Measurements from ENCODE around the gene JOSD1. TPM values are rescaled to one million over a fixed set of nuclear protein-coding genes. Genes with fewer than 3 reads are reported as not detected.

JOSD1 gene
- total and polyA plus RNA-seq, 9 of the 15 experiments (the other 6 are each of a cell fraction or from before 2014, with no cell fraction given): 8.9 to 39.1 (median 30.4) TPM

- no peak for TF ChIP-seq CCNT2 (IDR thresholded peaks at IDR 0.05; ENCODE audit: borderline replicate concordance, extremely low read depth, insufficient read length, low read depth, low read length)
- TF ChIP-seq TOE1 (IDR thresholded peaks at IDR 0.05; ENCODE audit: borderline replicate concordance): no peak
- no peak for TF ChIP-seq TOE1 (CRISPR knock-in tag; IDR thresholded peaks at IDR 0.05; ENCODE audit: borderline replicate concordance, low read depth)
- TF ChIP-seq ZFX (CRISPR knock-in tag; IDR thresholded peaks at IDR 0.05): peak; percentile 45; the same call in 1 of the 2 replicates
- no peak for TF ChIP-seq FOXK1 (CRISPR knock-in tag; IDR thresholded peaks at IDR 0.05; ENCODE audit: borderline replicate concordance)
- no peak for TF ChIP-seq SIX5 (IDR thresholded peaks at IDR 0.05; ENCODE audit: borderline replicate concordance in 1 of 2, insufficient read depth in 1 of 2, low read depth in 1 of 2, low read length in 2 of 2)
- TF ChIP-seq BACH1 (tag; IDR thresholded peaks at IDR 0.05): peak; percentile 49; the same call in 1 of the 2 replicates
- TF ChIP-seq, protein P1, sequence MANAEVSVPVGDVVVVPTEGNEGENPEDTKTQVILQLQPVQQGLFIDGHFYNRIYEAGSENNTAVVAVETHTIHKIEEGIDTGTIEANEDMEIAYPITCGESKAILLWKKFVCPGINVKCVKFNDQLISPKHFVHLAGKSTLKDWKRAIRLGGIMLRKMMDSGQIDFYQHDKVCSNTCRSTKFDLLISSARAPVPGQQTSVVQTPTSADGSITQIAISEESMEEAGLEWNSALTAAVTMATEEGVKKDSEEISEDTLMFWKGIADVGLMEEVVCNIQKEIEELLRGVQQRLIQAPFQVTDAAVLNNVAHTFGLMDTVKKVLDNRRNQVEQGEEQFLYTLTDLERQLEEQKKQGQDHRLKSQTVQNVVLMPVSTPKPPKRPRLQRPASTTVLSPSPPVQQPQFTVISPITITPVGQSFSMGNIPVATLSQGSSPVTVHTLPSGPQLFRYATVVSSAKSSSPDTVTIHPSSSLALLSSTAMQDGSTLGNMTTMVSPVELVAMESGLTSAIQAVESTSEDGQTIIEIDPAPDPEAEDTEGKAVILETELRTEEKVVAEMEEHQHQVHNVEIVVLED (CRISPR knock-in tag; IDR thresholded peaks at IDR 0.05): no peak
- no peak for TF ChIP-seq ZNF584 (CRISPR knock-in tag; IDR thresholded peaks at IDR 0.05; ENCODE audit: low read depth)
- TF ChIP-seq HMGN3 (IDR thresholded peaks at IDR 0.05; ENCODE audit: borderline replicate concordance, extremely low read depth, insufficient read length, low read depth, low read length): no peak
- no peak for TF ChIP-seq BCL6 (CRISPR knock-in tag; IDR thresholded peaks at IDR 0.05)
- TF ChIP-seq ARID2 (IDR thresholded peaks at IDR 0.05): no peak
- TF ChIP-seq HCFC1 (IDR thresholded peaks at IDR 0.05; ENCODE audit: low read depth, low read length): no peak
- TF ChIP-seq ZNF589 (CRISPR knock-in tag; IDR thresholded peaks at IDR 0.05; ENCODE audit: low read depth): no peak
- 0 out of 2 replicates have a peak, but pooled peaks have one; percentile 33 for TF ChIP-seq CEBPG (CRISPR knock-in tag; IDR thresholded peaks at IDR 0.05)
- no peak for TF ChIP-seq CEBPG (tag; conservative IDR thresholded peaks at IDR 0.05 in 1 of 2, IDR thresholded peaks at IDR 0.05 in 1 of 2)
- peak; percentile 43; the same call in 1 of the 2 replicates for TF ChIP-seq ZBTB40 (IDR thresholded peaks at IDR 0.05)
- TF ChIP-seq ZBTB40 (CRISPR knock-in tag; IDR thresholded peaks at IDR 0.05): no peak
Measured at GRCh38 chr22:38704654-38705234, 4.0 kb upstream of the JOSD1 start (continued).

Data from K562 (cell line).